ENCODE measurements around the gene CDK5RAP3. TPM values are rescaled to one million over a fixed set of nuclear protein-coding genes. Genes with fewer than 3 reads are reported as not detected.

CDK5RAP3 gene
- total and polyA plus RNA-seq, 2 of the 13 experiments (the other 11 are each of a cell fraction or from before 2014, with no cell fraction given) = 128 to 154 TPM

DNA sequence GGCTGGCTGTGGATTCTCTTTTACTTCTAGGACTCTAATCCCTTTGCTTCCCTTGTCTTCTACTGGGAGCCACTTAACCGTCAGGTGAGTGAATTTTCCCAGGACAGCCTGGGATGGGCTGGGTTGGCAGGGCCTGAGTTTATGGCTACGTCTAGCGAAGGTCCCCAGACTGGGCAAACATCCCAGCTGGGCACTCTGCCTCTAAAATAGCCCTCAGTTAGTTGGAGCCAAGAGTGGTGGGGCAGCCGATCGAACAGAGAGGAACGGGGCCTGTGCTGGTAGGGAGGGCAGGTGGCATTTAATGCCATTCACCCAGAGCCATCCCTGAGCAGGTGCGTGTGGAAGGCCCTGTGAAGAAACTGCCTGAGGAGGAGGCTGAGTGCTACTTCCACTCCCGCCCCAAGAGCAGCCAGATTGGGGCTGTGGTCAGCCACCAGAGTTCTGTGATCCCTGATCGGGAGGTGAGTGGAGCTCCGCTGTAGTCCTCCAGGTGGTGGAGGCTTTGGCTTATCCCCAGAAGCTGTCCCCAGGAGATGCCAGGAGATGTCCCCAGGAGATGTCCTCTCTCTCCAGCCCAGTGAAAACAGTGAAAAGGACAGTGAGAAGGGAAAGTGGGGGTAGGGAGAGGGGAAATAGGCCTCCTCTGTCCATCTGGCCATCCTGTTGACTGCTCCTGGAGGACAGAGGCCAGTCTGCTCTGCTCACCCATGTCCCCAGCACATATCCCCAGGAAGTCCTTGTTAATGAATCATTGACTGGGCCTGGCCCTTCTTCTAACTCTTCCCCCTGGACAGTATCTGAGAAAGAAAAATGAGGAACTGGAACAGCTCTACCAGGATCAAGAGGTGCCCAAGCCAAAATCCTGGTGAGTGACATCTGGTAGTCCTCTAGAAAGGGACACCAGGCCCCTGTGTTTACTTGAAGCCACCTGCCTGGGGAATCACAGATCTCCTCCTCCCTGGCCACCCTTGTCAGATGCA lies 25.1 kb upstream of the CDK5RAP3 start (continued):
- TF ChIP-seq, protein P1, sequence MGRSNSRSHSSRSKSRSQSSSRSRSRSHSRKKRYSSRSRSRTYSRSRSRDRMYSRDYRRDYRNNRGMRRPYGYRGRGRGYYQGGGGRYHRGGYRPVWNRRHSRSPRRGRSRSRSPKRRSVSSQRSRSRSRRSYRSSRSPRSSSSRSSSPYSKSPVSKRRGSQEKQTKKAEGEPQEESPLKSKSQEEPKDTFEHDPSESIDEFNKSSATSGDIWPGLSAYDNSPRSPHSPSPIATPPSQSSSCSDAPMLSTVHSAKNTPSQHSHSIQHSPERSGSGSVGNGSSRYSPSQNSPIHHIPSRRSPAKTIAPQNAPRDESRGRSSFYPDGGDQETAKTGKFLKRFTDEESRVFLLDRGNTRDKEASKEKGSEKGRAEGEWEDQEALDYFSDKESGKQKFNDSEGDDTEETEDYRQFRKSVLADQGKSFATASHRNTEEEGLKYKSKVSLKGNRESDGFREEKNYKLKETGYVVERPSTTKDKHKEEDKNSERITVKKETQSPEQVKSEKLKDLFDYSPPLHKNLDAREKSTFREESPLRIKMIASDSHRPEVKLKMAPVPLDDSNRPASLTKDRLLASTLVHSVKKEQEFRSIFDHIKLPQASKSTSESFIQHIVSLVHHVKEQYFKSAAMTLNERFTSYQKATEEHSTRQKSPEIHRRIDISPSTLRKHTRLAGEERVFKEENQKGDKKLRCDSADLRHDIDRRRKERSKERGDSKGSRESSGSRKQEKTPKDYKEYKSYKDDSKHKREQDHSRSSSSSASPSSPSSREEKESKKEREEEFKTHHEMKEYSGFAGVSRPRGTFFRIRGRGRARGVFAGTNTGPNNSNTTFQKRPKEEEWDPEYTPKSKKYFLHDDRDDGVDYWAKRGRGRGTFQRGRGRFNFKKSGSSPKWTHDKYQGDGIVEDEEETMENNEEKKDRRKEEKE (IDR thresholded peaks at IDR 0.05) = no peak
- TF ChIP-seq MIXL1 (CRISPR knock-in tag; IDR thresholded peaks at IDR 0.05) (peak; percentile 52; the same call in 1 of the 2 replicates), ZNF780A (CRISPR knock-in tag; IDR thresholded peaks at IDR 0.05) (no peak), ZNF563 (CRISPR knock-in tag; IDR thresholded peaks at IDR 0.05) (no peak), TSC22D2 (CRISPR knock-in tag; IDR thresholded peaks at IDR 0.05; ENCODE audit: borderline replicate concordance) (no peak), ETV6 (CRISPR knock-in tag; conservative IDR thresholded peaks at IDR 0.05) (no peak), ZNF605 (CRISPR knock-in tag; IDR thresholded peaks at IDR 0.05) (no peak), CEBPB (IDR thresholded peaks at IDR 0.05; ENCODE audit: borderline replicate concordance, low read depth, low read length) (no peak), RBFOX2 (IDR thresholded peaks at IDR 0.05; ENCODE audit: low read depth, low read length) (0 out of 2 replicates have a peak, but pooled peaks have one; percentile 35), ZFP1 (CRISPR knock-in tag; IDR thresholded peaks at IDR 0.05) (no peak), NFYC (CRISPR knock-in tag; IDR thresholded peaks at IDR 0.05) (no peak)
- TF ChIP-seq, protein P2, sequence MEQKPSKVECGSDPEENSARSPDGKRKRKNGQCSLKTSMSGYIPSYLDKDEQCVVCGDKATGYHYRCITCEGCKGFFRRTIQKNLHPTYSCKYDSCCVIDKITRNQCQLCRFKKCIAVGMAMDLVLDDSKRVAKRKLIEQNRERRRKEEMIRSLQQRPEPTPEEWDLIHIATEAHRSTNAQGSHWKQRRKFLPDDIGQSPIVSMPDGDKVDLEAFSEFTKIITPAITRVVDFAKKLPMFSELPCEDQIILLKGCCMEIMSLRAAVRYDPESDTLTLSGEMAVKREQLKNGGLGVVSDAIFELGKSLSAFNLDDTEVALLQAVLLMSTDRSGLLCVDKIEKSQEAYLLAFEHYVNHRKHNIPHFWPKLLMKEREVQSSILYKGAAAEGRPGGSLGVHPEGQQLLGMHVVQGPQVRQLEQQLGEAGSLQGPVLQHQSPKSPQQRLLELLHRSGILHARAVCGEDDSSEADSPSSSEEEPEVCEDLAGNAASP (CRISPR knock-in tag; IDR thresholded peaks at IDR 0.05; ENCODE audit: borderline replicate concordance) = no peak
- TF ChIP-seq, protein P3, sequence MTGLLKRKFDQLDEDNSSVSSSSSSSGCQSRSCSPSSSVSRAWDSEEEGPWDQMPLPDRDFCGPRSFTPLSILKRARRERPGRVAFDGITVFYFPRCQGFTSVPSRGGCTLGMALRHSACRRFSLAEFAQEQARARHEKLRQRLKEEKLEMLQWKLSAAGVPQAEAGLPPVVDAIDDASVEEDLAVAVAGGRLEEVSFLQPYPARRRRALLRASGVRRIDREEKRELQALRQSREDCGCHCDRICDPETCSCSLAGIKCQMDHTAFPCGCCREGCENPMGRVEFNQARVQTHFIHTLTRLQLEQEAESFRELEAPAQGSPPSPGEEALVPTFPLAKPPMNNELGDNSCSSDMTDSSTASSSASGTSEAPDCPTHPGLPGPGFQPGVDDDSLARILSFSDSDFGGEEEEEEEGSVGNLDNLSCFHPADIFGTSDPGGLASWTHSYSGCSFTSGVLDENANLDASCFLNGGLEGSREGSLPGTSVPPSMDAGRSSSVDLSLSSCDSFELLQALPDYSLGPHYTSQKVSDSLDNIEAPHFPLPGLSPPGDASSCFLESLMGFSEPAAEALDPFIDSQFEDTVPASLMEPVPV (CRISPR knock-in tag; IDR thresholded peaks at IDR 0.05) = no peak
- TF ChIP-seq, protein P4, sequence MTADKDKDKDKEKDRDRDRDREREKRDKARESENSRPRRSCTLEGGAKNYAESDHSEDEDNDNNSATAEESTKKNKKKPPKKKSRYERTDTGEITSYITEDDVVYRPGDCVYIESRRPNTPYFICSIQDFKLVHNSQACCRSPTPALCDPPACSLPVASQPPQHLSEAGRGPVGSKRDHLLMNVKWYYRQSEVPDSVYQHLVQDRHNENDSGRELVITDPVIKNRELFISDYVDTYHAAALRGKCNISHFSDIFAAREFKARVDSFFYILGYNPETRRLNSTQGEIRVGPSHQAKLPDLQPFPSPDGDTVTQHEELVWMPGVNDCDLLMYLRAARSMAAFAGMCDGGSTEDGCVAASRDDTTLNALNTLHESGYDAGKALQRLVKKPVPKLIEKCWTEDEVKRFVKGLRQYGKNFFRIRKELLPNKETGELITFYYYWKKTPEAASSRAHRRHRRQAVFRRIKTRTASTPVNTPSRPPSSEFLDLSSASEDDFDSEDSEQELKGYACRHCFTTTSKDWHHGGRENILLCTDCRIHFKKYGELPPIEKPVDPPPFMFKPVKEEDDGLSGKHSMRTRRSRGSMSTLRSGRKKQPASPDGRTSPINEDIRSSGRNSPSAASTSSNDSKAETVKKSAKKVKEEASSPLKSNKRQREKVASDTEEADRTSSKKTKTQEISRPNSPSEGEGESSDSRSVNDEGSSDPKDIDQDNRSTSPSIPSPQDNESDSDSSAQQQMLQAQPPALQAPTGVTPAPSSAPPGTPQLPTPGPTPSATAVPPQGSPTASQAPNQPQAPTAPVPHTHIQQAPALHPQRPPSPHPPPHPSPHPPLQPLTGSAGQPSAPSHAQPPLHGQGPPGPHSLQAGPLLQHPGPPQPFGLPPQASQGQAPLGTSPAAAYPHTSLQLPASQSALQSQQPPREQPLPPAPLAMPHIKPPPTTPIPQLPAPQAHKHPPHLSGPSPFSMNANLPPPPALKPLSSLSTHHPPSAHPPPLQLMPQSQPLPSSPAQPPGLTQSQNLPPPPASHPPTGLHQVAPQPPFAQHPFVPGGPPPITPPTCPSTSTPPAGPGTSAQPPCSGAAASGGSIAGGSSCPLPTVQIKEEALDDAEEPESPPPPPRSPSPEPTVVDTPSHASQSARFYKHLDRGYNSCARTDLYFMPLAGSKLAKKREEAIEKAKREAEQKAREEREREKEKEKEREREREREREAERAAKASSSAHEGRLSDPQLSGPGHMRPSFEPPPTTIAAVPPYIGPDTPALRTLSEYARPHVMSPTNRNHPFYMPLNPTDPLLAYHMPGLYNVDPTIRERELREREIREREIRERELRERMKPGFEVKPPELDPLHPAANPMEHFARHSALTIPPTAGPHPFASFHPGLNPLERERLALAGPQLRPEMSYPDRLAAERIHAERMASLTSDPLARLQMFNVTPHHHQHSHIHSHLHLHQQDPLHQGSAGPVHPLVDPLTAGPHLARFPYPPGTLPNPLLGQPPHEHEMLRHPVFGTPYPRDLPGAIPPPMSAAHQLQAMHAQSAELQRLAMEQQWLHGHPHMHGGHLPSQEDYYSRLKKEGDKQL (CRISPR knock-in tag; IDR thresholded peaks at IDR 0.05; ENCODE audit: low read depth) = no peak
